ENCODE data around the gene ITPRID2.

Gene ITPRID2

DNA sequence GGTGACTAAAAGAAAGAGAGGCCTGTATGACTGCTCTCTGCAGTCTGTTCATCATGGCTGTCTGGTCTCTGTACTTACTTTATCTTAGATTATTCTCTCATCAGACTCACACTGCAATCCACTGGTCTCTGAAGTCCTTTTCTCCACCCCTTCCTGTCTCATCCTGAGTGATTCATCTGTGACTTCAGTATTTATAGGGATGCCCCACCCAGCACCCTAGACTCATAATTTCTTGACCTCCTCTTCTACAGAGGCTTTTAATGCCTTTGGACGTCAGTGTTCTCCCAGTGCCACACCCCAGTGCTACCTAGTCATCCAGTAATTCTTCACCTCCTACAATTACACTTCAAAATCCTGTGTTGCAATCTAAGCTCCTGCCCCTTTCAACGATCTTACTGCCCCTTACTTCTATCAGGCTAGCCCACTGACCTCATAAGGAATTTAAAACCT lies 14.9 kb upstream of the ITPRID2 start:
- no peak for TF ChIP-seq FOXM1 (IDR thresholded peaks at IDR 0.05; ENCODE audit: borderline replicate concordance)
- no peak for TF ChIP-seq CTBP1 (IDR thresholded peaks at IDR 0.05; ENCODE audit: borderline replicate concordance)
- TF ChIP-seq NFRKB (IDR thresholded peaks at IDR 0.05) = no peak
- TF ChIP-seq HDGF (IDR thresholded peaks at IDR 0.05; ENCODE audit: borderline replicate concordance) = no peak
- no peak for TF ChIP-seq ARNT (IDR thresholded peaks at IDR 0.05)
- no peak for TF ChIP-seq LEF1 (IDR thresholded peaks at IDR 0.05; ENCODE audit: borderline replicate concordance)
- no peak for TF ChIP-seq TARDBP (IDR thresholded peaks at IDR 0.05)
- no peak for TF ChIP-seq SUZ12 (IDR thresholded peaks at IDR 0.05)
- TF ChIP-seq L3MBTL2 (conservative IDR thresholded peaks at IDR 0.05) = no peak
- no peak for TF ChIP-seq SP1 (IDR thresholded peaks at IDR 0.05)
- TF ChIP-seq FOXK2 (IDR thresholded peaks at IDR 0.05) = no peak
- TF ChIP-seq FOXA1 (IDR thresholded peaks at IDR 0.05) = no peak
- TF ChIP-seq ZNF384 (IDR thresholded peaks at IDR 0.05) = no peak
- TF ChIP-seq BHLHE40 (IDR thresholded peaks at IDR 0.05; ENCODE audit: borderline replicate concordance) = no peak
- TF ChIP-seq ELF4 (IDR thresholded peaks at IDR 0.05) = no peak
- TF ChIP-seq, protein P1, sequence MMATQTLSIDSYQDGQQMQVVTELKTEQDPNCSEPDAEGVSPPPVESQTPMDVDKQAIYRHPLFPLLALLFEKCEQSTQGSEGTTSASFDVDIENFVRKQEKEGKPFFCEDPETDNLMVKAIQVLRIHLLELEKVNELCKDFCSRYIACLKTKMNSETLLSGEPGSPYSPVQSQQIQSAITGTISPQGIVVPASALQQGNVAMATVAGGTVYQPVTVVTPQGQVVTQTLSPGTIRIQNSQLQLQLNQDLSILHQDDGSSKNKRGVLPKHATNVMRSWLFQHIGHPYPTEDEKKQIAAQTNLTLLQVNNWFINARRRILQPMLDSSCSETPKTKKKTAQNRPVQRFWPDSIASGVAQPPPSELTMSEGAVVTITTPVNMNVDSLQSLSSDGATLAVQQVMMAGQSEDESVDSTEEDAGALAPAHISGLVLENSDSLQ (IDR thresholded peaks at IDR 0.05) = no peak
- no peak for DNase-seq (ENCODE audit: extremely low spot score)
- ChIA-PET POLR2A (interaction anchor here (1.2 kb wide), 1 partner anchor 16 kb away, joined by 4 read pairs; no protein-coding TSS in a partner anchor), CTCF (no interaction called here)

GRCh38 chr2:181877181-181877664 lies 14.3 kb upstream of the ITPRID2 start:
- TF ChIP-seq NFRKB (IDR thresholded peaks at IDR 0.05) (no peak), HDGF (IDR thresholded peaks at IDR 0.05; ENCODE audit: borderline replicate concordance) (no peak), SUZ12 (IDR thresholded peaks at IDR 0.05) (no peak), BHLHE40 (IDR thresholded peaks at IDR 0.05; ENCODE audit: borderline replicate concordance) (no peak), TARDBP (IDR thresholded peaks at IDR 0.05) (no peak), ELF4 (IDR thresholded peaks at IDR 0.05) (no peak)

GRCh38 chr2:181878448-181878847 lies 13.1 kb upstream of the ITPRID2 start:
- CTCF ChIA-PET = no interaction called here
- TF ChIP-seq NFRKB (IDR thresholded peaks at IDR 0.05) (no peak), HDGF (IDR thresholded peaks at IDR 0.05; ENCODE audit: borderline replicate concordance) (no peak), ZNF384 (IDR thresholded peaks at IDR 0.05) (no peak), ARNT (IDR thresholded peaks at IDR 0.05) (no peak), L3MBTL2 (conservative IDR thresholded peaks at IDR 0.05) (no peak), FOXK2 (IDR thresholded peaks at IDR 0.05) (no peak), CTBP1 (IDR thresholded peaks at IDR 0.05; ENCODE audit: borderline replicate concordance) (no peak), SP1 (IDR thresholded peaks at IDR 0.05) (no peak), ELF4 (IDR thresholded peaks at IDR 0.05) (no peak), TARDBP (IDR thresholded peaks at IDR 0.05) (no peak), SUZ12 (IDR thresholded peaks at IDR 0.05) (no peak), FOXA1 (IDR thresholded peaks at IDR 0.05) (no peak), FOXM1 (IDR thresholded peaks at IDR 0.05; ENCODE audit: borderline replicate concordance) (no peak), BHLHE40 (IDR thresholded peaks at IDR 0.05; ENCODE audit: borderline replicate concordance) (no peak), LEF1 (IDR thresholded peaks at IDR 0.05; ENCODE audit: borderline replicate concordance) (no peak)
- TF ChIP-seq, protein P1 (IDR thresholded peaks at IDR 0.05) = no peak
- POLR2A ChIA-PET = no interaction called here
- no peak for DNase-seq (ENCODE audit: extremely low spot score)

More at GRCh38 chr2:181877181-181877664, 14.3 kb upstream of the ITPRID2 start:
- POLR2A ChIA-PET = interaction anchor here (1.2 kb wide), 1 partner anchor 15 kb away, joined by 4 read pairs; no protein-coding TSS in a partner anchor
- CTCF ChIA-PET = no interaction called here
- no peak for DNase-seq (ENCODE audit: extremely low spot score)

DNA sequence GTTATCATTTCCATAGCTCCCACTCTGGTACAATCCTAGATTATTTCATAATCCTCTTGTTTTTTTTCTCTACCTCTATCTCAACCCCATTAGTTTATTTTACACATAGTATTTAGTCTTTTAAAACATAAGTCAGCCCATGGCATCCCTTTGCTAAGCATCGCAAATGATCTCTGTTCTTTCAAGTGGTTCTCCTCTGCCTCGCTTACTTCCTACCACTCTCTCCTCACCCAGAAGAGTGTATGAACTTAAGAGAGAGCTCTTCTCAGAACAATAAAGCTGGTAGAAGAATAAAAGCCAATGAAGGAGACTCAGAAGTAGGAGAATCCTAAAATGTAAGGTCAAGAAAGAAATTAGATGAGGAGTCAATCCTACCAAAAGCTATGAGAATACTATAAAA lies 12.2 kb upstream of the ITPRID2 start:
- no peak for DNase-seq (ENCODE audit: extremely low spot score)
- TF ChIP-seq BHLHE40 (IDR thresholded peaks at IDR 0.05; ENCODE audit: borderline replicate concordance) (no peak), TARDBP (IDR thresholded peaks at IDR 0.05) (no peak), SUZ12 (IDR thresholded peaks at IDR 0.05) (no peak), L3MBTL2 (conservative IDR thresholded peaks at IDR 0.05) (no peak), FOXK2 (IDR thresholded peaks at IDR 0.05) (no peak), ZNF384 (IDR thresholded peaks at IDR 0.05) (no peak), ELF4 (IDR thresholded peaks at IDR 0.05) (no peak), SP1 (IDR thresholded peaks at IDR 0.05) (no peak), LEF1 (IDR thresholded peaks at IDR 0.05; ENCODE audit: borderline replicate concordance) (no peak), FOXM1 (IDR thresholded peaks at IDR 0.05; ENCODE audit: borderline replicate concordance) (no peak), HDGF (IDR thresholded peaks at IDR 0.05; ENCODE audit: borderline replicate concordance) (no peak), FOXA1 (IDR thresholded peaks at IDR 0.05) (no peak), CTBP1 (IDR thresholded peaks at IDR 0.05; ENCODE audit: borderline replicate concordance) (no peak), ARNT (IDR thresholded peaks at IDR 0.05) (no peak)
- ChIA-PET POLR2A (no interaction called here), CTCF (no interaction called here)

- POLR2A ChIA-PET = no interaction called here
- CTCF ChIA-PET = no interaction called here
- DNase-seq (ENCODE audit: extremely low spot score) = no peak
- TF ChIP-seq SP1 (IDR thresholded peaks at IDR 0.05) (no peak), NFRKB (IDR thresholded peaks at IDR 0.05) (no peak), SUZ12 (IDR thresholded peaks at IDR 0.05) (no peak), FOXA1 (IDR thresholded peaks at IDR 0.05) (no peak), TARDBP (IDR thresholded peaks at IDR 0.05) (no peak), ELF4 (IDR thresholded peaks at IDR 0.05) (no peak), LEF1 (IDR thresholded peaks at IDR 0.05; ENCODE audit: borderline replicate concordance) (no peak), FOXK2 (IDR thresholded peaks at IDR 0.05) (no peak), L3MBTL2 (conservative IDR thresholded peaks at IDR 0.05) (no peak), ZNF384 (IDR thresholded peaks at IDR 0.05) (no peak), HDGF (IDR thresholded peaks at IDR 0.05; ENCODE audit: borderline replicate concordance) (no peak)
Observed at GRCh38 chr2:181882246-181883020, 9.1 kb upstream of the ITPRID2 start.

- ChIA-PET POLR2A (no interaction called here), CTCF (no interaction called here)
- no peak for DNase-seq (ENCODE audit: extremely low spot score)
- TF ChIP-seq BHLHE40 (IDR thresholded peaks at IDR 0.05; ENCODE audit: borderline replicate concordance) (no peak), TARDBP (IDR thresholded peaks at IDR 0.05) (no peak), SP1 (IDR thresholded peaks at IDR 0.05) (no peak), FOXM1 (IDR thresholded peaks at IDR 0.05; ENCODE audit: borderline replicate concordance) (no peak), SUZ12 (IDR thresholded peaks at IDR 0.05) (no peak), LEF1 (IDR thresholded peaks at IDR 0.05; ENCODE audit: borderline replicate concordance) (no peak), ELF4 (IDR thresholded peaks at IDR 0.05) (no peak), CTBP1 (IDR thresholded peaks at IDR 0.05; ENCODE audit: borderline replicate concordance) (no peak), HDGF (IDR thresholded peaks at IDR 0.05; ENCODE audit: borderline replicate concordance) (no peak), L3MBTL2 (conservative IDR thresholded peaks at IDR 0.05) (no peak), ZNF384 (IDR thresholded peaks at IDR 0.05) (no peak), FOXK2 (IDR thresholded peaks at IDR 0.05) (no peak), FOXA1 (IDR thresholded peaks at IDR 0.05) (no peak), ARNT (IDR thresholded peaks at IDR 0.05) (no peak)
Observed at GRCh38 chr2:181884601-181885000, 6.9 kb upstream of the ITPRID2 start.

Measured in HEK293T (cell line).